WTC11 (cell line): ENCODE measurements around the gene FERMT3. TPM values are rescaled to one million over a fixed set of nuclear protein-coding genes. Genes with fewer than 3 reads are reported as not detected.
A peak's percentile ranks its signal among the peaks of the same experiment; 100 is the strongest.

Experiments used
- ATAC-seq: fragments of 200-7000 bp; cut with Tn5 transposase; 2 replicates; pipeline ENCODE4 v1.10.0; 2021; ENCODE audit warnings: mild to moderate bottlenecking, moderate library complexity
- CTCF ChIA-PET: fragments of 300-600 bp; sonication (Branson Sonifier 250); formaldehyde crosslinking; loops from one replicate; lab custom pipeline; 2021; ENCODE audit warnings: antibody characterized with exemption; lab: Charles Lee
- POLR2A ChIA-PET: fragments of 350-600 bp; sonication (Branson Sonifier 250); formaldehyde crosslinking; loops from one replicate; lab custom pipeline; 2021; ENCODE audit warnings: antibody characterized with exemption; lab: Charles Lee
- DNase-seq: peaks from one replicate; pipeline ENCODE4 v3.0.0; 2021; ENCODE audit warnings: low spot score
- H3K27ac Mint-ChIP-seq: 2 replicates; pipeline ENCODE4 v1.8.0; 2021; ENCODE audit warnings: mixed read lengths
- H3K27me3 Mint-ChIP-seq: 2 replicates; pipeline ENCODE4 v1.8.0; 2021; ENCODE audit warnings: low read depth, mild to moderate bottlenecking, moderate library complexity, mixed read lengths
- H3K36me3 Mint-ChIP-seq: 2 replicates; pipeline ENCODE4 v1.8.0; 2021; ENCODE audit warnings: mixed read lengths
- H3K4me1 Mint-ChIP-seq: 2 replicates; pipeline ENCODE4 v1.8.0; 2022; ENCODE audit warnings: mixed read lengths
- H3K4me3 Mint-ChIP-seq: 2 replicates; pipeline ENCODE4 v1.8.0; 2021; ENCODE audit warnings: mild to moderate bottlenecking, moderate library complexity, mixed read lengths
- H3K9me3 Mint-ChIP-seq: 2 replicates; pipeline ENCODE4 v1.8.0; 2021; ENCODE audit warnings: mixed read lengths
- ARID4B ChIP-seq: sonication (generic); formaldehyde crosslinking; IDR thresholded peaks from 2 replicates; pipeline ENCODE4 v1.8.0; 2023; ENCODE audit warnings: missing genetic modification reagents, mild to moderate bottlenecking, borderline replicate concordance
- ATF1 ChIP-seq: sonication (generic); formaldehyde crosslinking; IDR thresholded peaks from 2 replicates; pipeline ENCODE4 v1.8.1; 2023; ENCODE audit warnings: mild to moderate bottlenecking, moderate library complexity, missing genetic modification reagents
- CREB1 ChIP-seq: sonication (generic); formaldehyde crosslinking; IDR thresholded peaks from 2 replicates; pipeline ENCODE4 v1.8.0; 2023; ENCODE audit warnings: mild to moderate bottlenecking, missing genetic modification reagents
- E2F1 ChIP-seq: sonication (generic); formaldehyde crosslinking; IDR thresholded peaks from 2 replicates; pipeline ENCODE4 v1.8.0; 2022; ENCODE audit warnings: mild to moderate bottlenecking, missing genetic modification reagents
- E2F4 ChIP-seq: sonication (generic); formaldehyde crosslinking; IDR thresholded peaks from 2 replicates; pipeline ENCODE4 v1.8.1; 2022; ENCODE audit warnings: low read depth, mild to moderate bottlenecking, moderate library complexity, missing genetic modification reagents, borderline replicate concordance
- E2F5 ChIP-seq: sonication (generic); formaldehyde crosslinking; IDR thresholded peaks from 2 replicates; pipeline ENCODE4 v1.8.1; 2022; ENCODE audit warnings: mild to moderate bottlenecking, moderate library complexity, missing genetic modification reagents
- HMGA2 ChIP-seq: fragments of 250-450 bp; sonication (Bioruptor Pico); IDR thresholded peaks from 2 replicates; pipeline ENCODE4 v1.4.0; 2021; ENCODE audit warnings: mild to moderate bottlenecking, moderate library complexity
- IRF2 ChIP-seq: sonication (generic); formaldehyde crosslinking; IDR thresholded peaks from 2 replicates; pipeline ENCODE4 v1.8.0; 2022; ENCODE audit warnings: low read depth, missing genetic modification reagents, borderline replicate concordance
- JAZF1 ChIP-seq: fragments of 250-450 bp; sonication (Bioruptor Pico); IDR thresholded peaks from 2 replicates; pipeline ENCODE4 v1.9.0; 2021; ENCODE audit warnings: moderate library complexity, mild to moderate bottlenecking, inconsistent platforms
- MLX ChIP-seq: sonication (generic); formaldehyde crosslinking; IDR thresholded peaks from 2 replicates; pipeline ENCODE4 v1.8.1; 2023; ENCODE audit warnings: mild to moderate bottlenecking, missing genetic modification reagents, moderate library complexity
- MYBL2 ChIP-seq: sonication (generic); formaldehyde crosslinking; IDR thresholded peaks from 2 replicates; pipeline ENCODE4 v1.8.1; 2023; ENCODE audit warnings: mild to moderate bottlenecking, moderate library complexity, missing genetic modification reagents
- RELA ChIP-seq: sonication (generic); formaldehyde crosslinking; IDR thresholded peaks from 2 replicates; pipeline ENCODE4 v1.8.1; 2022; ENCODE audit warnings: missing genetic modification reagents, mild to moderate bottlenecking, borderline replicate concordance
- SMAD3 ChIP-seq: sonication (generic); formaldehyde crosslinking; IDR thresholded peaks from 2 replicates; pipeline ENCODE4 v1.8.0; 2022; ENCODE audit warnings: missing genetic modification reagents, mild to moderate bottlenecking, borderline replicate concordance
- SP1 ChIP-seq: sonication (generic); formaldehyde crosslinking; conservative IDR thresholded peaks from 2 replicates; pipeline ENCODE4 v1.8.1; 2022; ENCODE audit warnings: missing genetic modification reagents
- USF1 ChIP-seq: sonication (generic); formaldehyde crosslinking; IDR thresholded peaks from 2 replicates; pipeline ENCODE4 v1.8.0; 2022; ENCODE audit warnings: mild to moderate bottlenecking, missing genetic modification reagents
- ZNF121 ChIP-seq: sonication (generic); formaldehyde crosslinking; IDR thresholded peaks from 2 replicates; pipeline ENCODE4 v1.8.0; 2023; ENCODE audit warnings: missing genetic modification reagents
- ZNF219 ChIP-seq: sonication (generic); formaldehyde crosslinking; IDR thresholded peaks from 2 replicates; pipeline ENCODE4 v1.8.0; 2023; ENCODE audit warnings: missing genetic modification reagents, mild to moderate bottlenecking, borderline replicate concordance
- ZNF416 ChIP-seq: fragments of 250-450 bp; sonication (Bioruptor Pico); IDR thresholded peaks from 2 replicates; pipeline ENCODE4 v1.9.0; 2021; ENCODE audit warnings: mild to moderate bottlenecking, inconsistent platforms
- ZNF532 ChIP-seq: fragments of 250-450 bp; sonication (Bioruptor Pico); IDR thresholded peaks from 2 replicates; pipeline ENCODE4 v1.9.0; 2021; ENCODE audit warnings: mild to moderate bottlenecking, borderline replicate concordance
- ZSCAN18 ChIP-seq: fragments of 250-450 bp; sonication (Bioruptor Pico); IDR thresholded peaks from 2 replicates; pipeline ENCODE4 v2.1.2; 2022; ENCODE audit warnings: mild to moderate bottlenecking, moderate library complexity
- total RNA-seq: library from RNA; stranded (reverse); gene quantifications from 3 replicates; pipeline ENCODE4 v1.2.3, GENCODE V29; 2021

Gene FERMT3
- total RNA-seq, 1 experiment from 2014 or later, result 3.8 TPM

GRCh38 chr11:64165842-64166635, 40.5 kb upstream of the FERMT3 start, which contains the start of gene MACROD1:
Gene MACROD1, minus strand, starts transcription at chr11:64166113. Its CDS starts 119 bp downstream, at chr11:64165994.
- ChIA-PET CTCF (interaction anchor here (1.0 to 2.5 kb wide), 4 partner anchors 13 to 165 kb away, joined by 4 to 11 read pairs (median 8); partner anchors contain the start of genes NUDT22, STIP1 and TRPT1), POLR2A (interaction anchor here (0.9 to 2.0 kb wide), 2 partner anchors 16 to 20 kb away, joined by 7 to 11 read pairs; partner anchors contain the start of gene STIP1)
- H3K4me3 Mint-ChIP-seq, result peak within 1 kb of the TSS; percentile 74
- peaks cover 4% of the 10 kb centered on the region; the same call in 1 of the 2 replicates for H3K9me3 Mint-ChIP-seq
- peak; percentile 80 for DNase-seq
- no peaks in the 10 kb centered on the region for H3K27me3 Mint-ChIP-seq
- H3K27ac Mint-ChIP-seq, result peak within 1 kb of the TSS; percentile 86
- peak; percentile 77 for ATAC-seq
- H3K4me1 Mint-ChIP-seq, result peaks cover 22% of the 10 kb centered on the region
- H3K36me3 Mint-ChIP-seq, result peaks cover 8% of the 10 kb centered on the region; the same call in 1 of the 2 replicates
- no peak for TF ChIP-seq ZNF121 (CRISPR knock-in tag)
- TF ChIP-seq E2F1 (CRISPR knock-in tag), result no peak
- TF ChIP-seq ZNF532 (CRISPR knock-in tag), result no peak
- TF ChIP-seq RELA (CRISPR knock-in tag), result 0 out of 2 replicates have a peak, but pooled peaks have one; percentile 33
- 0 out of 2 replicates have a peak, but pooled peaks have one; percentile 11 for TF ChIP-seq SMAD3
- peak; percentile 71; the same call in 1 of the 2 replicates for TF ChIP-seq MLX (CRISPR knock-in tag)
- no peak for TF ChIP-seq E2F5 (CRISPR knock-in tag)
- TF ChIP-seq HMGA2 (CRISPR knock-in tag), result no peak
- TF ChIP-seq ZNF416, result no peak
- TF ChIP-seq USF1 (CRISPR knock-in tag), result 0 out of 2 replicates have a peak, but pooled peaks have one; percentile 44
- TF ChIP-seq MYBL2, result peak; percentile 57; the same call in 1 of the 2 replicates
- peak; percentile 73; the same call in 1 of the 2 replicates for TF ChIP-seq ARID4B (CRISPR knock-in tag)
- TF ChIP-seq SP1 (CRISPR knock-in tag), result peak; percentile 24; the same call in 1 of the 2 replicates
- no peak for TF ChIP-seq IRF2 (CRISPR knock-in tag)
- TF ChIP-seq E2F4, result no peak
- no peak for TF ChIP-seq JAZF1 (CRISPR knock-in tag)
- TF ChIP-seq CREB1 (CRISPR knock-in tag), result no peak
- no peak for TF ChIP-seq ZNF219 (CRISPR knock-in tag)
- no peak for TF ChIP-seq ZSCAN18
- no peak for TF ChIP-seq ATF1 (CRISPR knock-in tag)
